HG03442 (cell line): ENCODE data around the gene MRTFA.

ENCODE experiments used
- ATAC-seq: cut with Tn5 transposase; IDR thresholded peaks from one replicate; pipeline ENCODE4 v1.9.1; 2021; ENCODE audit warnings: mild to moderate bottlenecking, moderate library complexity; ENCODE audit not compliant: unreplicated experiment

MRTFA gene

GRCh38 chr22:40416267-40416570, 220.3 kb downstream of the MRTFA start:
- no peak for ATAC-seq

GRCh38 chr22:40415531-40416266, 220.8 kb downstream of the MRTFA start:
- no peak for ATAC-seq

GRCh38 chr22:40414838-40415505, 221.5 kb downstream of the MRTFA start:
- no peak for ATAC-seq

- ATAC-seq, result no peak
Measured at GRCh38 chr22:40414311-40414710, 222.2 kb downstream of the MRTFA start.

- no peak for ATAC-seq
Measured at GRCh38 chr22:40413873-40414272, 222.6 kb downstream of the MRTFA start.

GRCh38 chr22:40412441-40412840, 224.1 kb downstream of the MRTFA start:
- ATAC-seq, result peak; percentile 41

- ATAC-seq, result no peak
Measured at GRCh38 chr22:40411506-40411861, 225.0 kb downstream of the MRTFA start.

- no peak for ATAC-seq
Measured at GRCh38 chr22:40410731-40411505, 225.6 kb downstream of the MRTFA start.

GRCh38 chr22:40410272-40410671, 226.2 kb downstream of the MRTFA start:
- no peak for ATAC-seq

- ATAC-seq, result no peak
Measured at GRCh38 chr22:40409613-40410113, 226.9 kb downstream of the MRTFA start.

GRCh38 chr22:40408718-40409612, 227.6 kb downstream of the MRTFA start:
- ATAC-seq, result no peak

- no peak for ATAC-seq
Measured at GRCh38 chr22:40407831-40408717, 228.4 kb downstream of the MRTFA start.

GRCh38 chr22:40407021-40407761, 229.3 kb downstream of the MRTFA start:
- no peak for ATAC-seq

- ATAC-seq, result no peak
Measured at GRCh38 chr22:40406063-40406890, 230.2 kb downstream of the MRTFA start.

GRCh38 chr22:40405178-40406062, 231.1 kb downstream of the MRTFA start:
- no peak for ATAC-seq

- no peak for ATAC-seq
Measured at GRCh38 chr22:40404251-40405177, 232.0 kb downstream of the MRTFA start.
